ENCODE results near the gene PLCL1.

Gene PLCL1

GRCh38 chr2:198136142-198136541 lies 331.7 kb downstream of the PLCL1 start:
- TF ChIP-seq FOXP2 (optimal IDR thresholded peaks at IDR 0.05; ENCODE audit: borderline replicate concordance, extremely low read depth, extremely low read length, insufficient read depth) (no peak), TAF1 (IDR thresholded peaks at IDR 0.05; ENCODE audit: borderline replicate concordance, insufficient read depth, low read length) (no peak), POLR2AphosphoS5 (IDR thresholded peaks at IDR 0.05; ENCODE audit: low read depth, low read length) (no peak)
- TF ChIP-seq, protein P1, sequence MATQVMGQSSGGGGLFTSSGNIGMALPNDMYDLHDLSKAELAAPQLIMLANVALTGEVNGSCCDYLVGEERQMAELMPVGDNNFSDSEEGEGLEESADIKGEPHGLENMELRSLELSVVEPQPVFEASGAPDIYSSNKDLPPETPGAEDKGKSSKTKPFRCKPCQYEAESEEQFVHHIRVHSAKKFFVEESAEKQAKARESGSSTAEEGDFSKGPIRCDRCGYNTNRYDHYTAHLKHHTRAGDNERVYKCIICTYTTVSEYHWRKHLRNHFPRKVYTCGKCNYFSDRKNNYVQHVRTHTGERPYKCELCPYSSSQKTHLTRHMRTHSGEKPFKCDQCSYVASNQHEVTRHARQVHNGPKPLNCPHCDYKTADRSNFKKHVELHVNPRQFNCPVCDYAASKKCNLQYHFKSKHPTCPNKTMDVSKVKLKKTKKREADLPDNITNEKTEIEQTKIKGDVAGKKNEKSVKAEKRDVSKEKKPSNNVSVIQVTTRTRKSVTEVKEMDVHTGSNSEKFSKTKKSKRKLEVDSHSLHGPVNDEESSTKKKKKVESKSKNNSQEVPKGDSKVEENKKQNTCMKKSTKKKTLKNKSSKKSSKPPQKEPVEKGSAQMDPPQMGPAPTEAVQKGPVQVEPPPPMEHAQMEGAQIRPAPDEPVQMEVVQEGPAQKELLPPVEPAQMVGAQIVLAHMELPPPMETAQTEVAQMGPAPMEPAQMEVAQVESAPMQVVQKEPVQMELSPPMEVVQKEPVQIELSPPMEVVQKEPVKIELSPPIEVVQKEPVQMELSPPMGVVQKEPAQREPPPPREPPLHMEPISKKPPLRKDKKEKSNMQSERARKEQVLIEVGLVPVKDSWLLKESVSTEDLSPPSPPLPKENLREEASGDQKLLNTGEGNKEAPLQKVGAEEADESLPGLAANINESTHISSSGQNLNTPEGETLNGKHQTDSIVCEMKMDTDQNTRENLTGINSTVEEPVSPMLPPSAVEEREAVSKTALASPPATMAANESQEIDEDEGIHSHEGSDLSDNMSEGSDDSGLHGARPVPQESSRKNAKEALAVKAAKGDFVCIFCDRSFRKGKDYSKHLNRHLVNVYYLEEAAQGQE (IDR thresholded peaks at IDR 0.05; ENCODE audit: insufficient read depth in 1 of 2, low read depth in 2 of 2, low read length in 2 of 2): no peak

GRCh38 chr2:198137733-198138132 lies 333.3 kb downstream of the PLCL1 start:
- no peak for TF ChIP-seq SIN3A (IDR thresholded peaks at IDR 0.05; ENCODE audit: borderline replicate concordance, insufficient read depth, low read length)
- TF ChIP-seq, protein P1 (IDR thresholded peaks at IDR 0.05; ENCODE audit: insufficient read depth in 1 of 2, low read depth in 2 of 2, low read length in 2 of 2): no peak
- no peak for TF ChIP-seq TAF1 (IDR thresholded peaks at IDR 0.05; ENCODE audit: borderline replicate concordance, insufficient read depth, low read length)
- TF ChIP-seq POLR2AphosphoS5 (IDR thresholded peaks at IDR 0.05; ENCODE audit: low read depth, low read length): no peak
- no peak for TF ChIP-seq FOXP2 (optimal IDR thresholded peaks at IDR 0.05; ENCODE audit: borderline replicate concordance, extremely low read depth, extremely low read length, insufficient read depth)

- TF ChIP-seq FOXP2 (optimal IDR thresholded peaks at IDR 0.05; ENCODE audit: borderline replicate concordance, extremely low read depth, extremely low read length, insufficient read depth): no peak
- no peak for TF ChIP-seq TAF1 (IDR thresholded peaks at IDR 0.05; ENCODE audit: borderline replicate concordance, insufficient read depth, low read length)
- TF ChIP-seq, protein P1 (IDR thresholded peaks at IDR 0.05; ENCODE audit: insufficient read depth in 1 of 2, low read depth in 2 of 2, low read length in 2 of 2): no peak
- no peak for TF ChIP-seq SIN3A (IDR thresholded peaks at IDR 0.05; ENCODE audit: borderline replicate concordance, insufficient read depth, low read length)
- no peak for TF ChIP-seq POLR2AphosphoS5 (IDR thresholded peaks at IDR 0.05; ENCODE audit: low read depth, low read length)
Observed at GRCh38 chr2:198141726-198142125, 337.3 kb downstream of the PLCL1 start.

DNA sequence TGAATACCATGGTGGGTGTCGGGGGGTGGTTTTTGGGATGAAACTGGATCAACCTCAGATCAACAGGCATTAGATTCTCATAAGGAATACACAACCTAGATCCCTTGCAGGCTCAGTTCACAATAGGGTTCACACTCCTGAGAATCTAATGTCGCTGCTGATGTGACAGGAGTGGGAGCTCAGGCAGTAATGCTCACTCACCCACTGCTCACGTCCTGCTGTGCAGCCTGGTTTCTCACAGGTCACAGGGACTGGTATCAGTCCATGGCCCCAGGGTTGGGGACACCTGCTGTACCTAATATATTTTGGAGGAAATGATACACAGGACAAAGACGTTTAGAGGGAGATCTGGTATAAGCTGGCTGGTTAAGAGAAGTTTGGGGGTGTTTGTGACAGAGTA lies 338.8 kb downstream of the PLCL1 start:
- TF ChIP-seq TAF1 (IDR thresholded peaks at IDR 0.05; ENCODE audit: borderline replicate concordance, insufficient read depth, low read length) (no peak), POLR2AphosphoS5 (IDR thresholded peaks at IDR 0.05; ENCODE audit: low read depth, low read length) (no peak), SIN3A (IDR thresholded peaks at IDR 0.05; ENCODE audit: borderline replicate concordance, insufficient read depth, low read length) (no peak), FOXP2 (optimal IDR thresholded peaks at IDR 0.05; ENCODE audit: borderline replicate concordance, extremely low read depth, extremely low read length, insufficient read depth) (no peak)
- TF ChIP-seq, protein P1 (IDR thresholded peaks at IDR 0.05; ENCODE audit: insufficient read depth in 1 of 2, low read depth in 2 of 2, low read length in 2 of 2): no peak

- TF ChIP-seq, protein P1 (IDR thresholded peaks at IDR 0.05; ENCODE audit: insufficient read depth in 1 of 2, low read depth in 2 of 2, low read length in 2 of 2): no peak
- TF ChIP-seq POLR2AphosphoS5 (IDR thresholded peaks at IDR 0.05; ENCODE audit: low read depth, low read length) (no peak), FOXP2 (optimal IDR thresholded peaks at IDR 0.05; ENCODE audit: borderline replicate concordance, extremely low read depth, extremely low read length, insufficient read depth) (no peak), TAF1 (IDR thresholded peaks at IDR 0.05; ENCODE audit: borderline replicate concordance, insufficient read depth, low read length) (no peak), SIN3A (IDR thresholded peaks at IDR 0.05; ENCODE audit: borderline replicate concordance, insufficient read depth, low read length) (no peak)
Observed at GRCh38 chr2:198143793-198144192, 339.4 kb downstream of the PLCL1 start.

All from PFSK-1 (cell line).